HG03378 (cell line): ENCODE measurements around the gene RAB6B.

ENCODE experiments used
- ATAC-seq: cut with Tn5 transposase; IDR thresholded peaks from one replicate; pipeline ENCODE4 v1.9.1; 2021; ENCODE audit warnings: mild to moderate bottlenecking, moderate library complexity; ENCODE audit not compliant: unreplicated experiment

The RAB6B gene

DNA sequence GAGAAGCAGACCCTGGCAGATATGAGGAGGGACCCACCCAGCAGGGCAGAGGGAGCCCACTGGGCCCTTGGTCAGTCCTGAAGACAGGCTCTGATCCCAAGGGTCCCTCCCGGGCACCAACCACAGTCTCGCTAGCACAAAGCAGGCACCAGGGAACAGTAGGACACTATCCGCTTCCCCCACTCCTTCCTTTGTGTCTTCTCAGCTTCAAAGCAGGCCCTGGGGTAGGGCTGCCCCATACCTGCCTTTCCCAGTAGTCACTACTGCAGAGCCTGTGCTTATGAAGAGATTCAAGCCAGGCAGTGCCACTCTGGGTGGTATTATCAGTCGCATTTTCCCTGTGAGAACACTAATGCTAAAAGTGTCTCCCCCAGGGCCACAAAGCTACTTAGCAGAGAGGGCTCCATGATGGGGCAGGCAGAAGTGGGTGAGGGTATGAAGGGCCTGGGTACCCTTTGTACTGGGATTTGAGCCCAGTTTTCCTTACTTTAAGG, 57.3 kb downstream of the RAB6B start:
- no peak for ATAC-seq

DNA sequence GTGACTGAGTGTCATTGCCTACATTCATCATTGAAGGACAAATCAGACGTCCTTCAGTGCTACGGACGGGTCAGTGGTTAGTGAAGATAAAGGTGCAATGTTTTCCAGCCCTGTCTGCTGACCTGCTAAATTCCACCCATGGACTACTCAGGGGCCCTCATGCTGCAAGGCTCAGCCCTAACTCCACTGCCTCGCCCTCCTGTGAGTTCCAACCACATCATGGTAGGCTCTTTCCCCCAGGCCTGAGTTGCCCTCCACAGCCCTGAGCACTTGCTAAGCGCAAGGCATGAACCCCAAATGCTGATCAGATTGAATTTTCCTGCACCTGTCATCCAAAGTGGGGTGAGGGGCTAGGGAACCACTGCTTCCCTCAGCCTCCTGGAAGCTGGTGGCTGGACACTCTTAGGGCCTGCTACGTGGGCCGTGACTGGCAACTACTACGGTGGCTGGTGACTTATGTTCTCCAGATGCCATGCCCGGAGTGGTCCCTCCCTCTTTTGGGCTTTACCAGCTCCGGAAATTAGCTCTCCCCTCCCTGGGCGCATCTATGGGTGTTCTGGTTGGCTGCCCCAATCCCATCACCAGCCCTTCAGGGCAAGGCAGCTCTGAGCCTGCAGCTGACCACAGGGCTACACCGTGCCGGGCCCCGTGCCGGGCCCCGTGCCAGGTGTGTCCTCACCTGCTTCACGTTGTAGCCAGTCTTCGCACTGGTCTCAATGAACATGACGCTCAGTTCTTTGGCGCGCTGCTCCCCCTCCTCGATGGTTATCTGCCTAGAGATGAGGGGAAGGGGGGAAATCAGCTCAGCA, 58.0 kb downstream of the RAB6B start:
- ATAC-seq: no peak

DNA sequence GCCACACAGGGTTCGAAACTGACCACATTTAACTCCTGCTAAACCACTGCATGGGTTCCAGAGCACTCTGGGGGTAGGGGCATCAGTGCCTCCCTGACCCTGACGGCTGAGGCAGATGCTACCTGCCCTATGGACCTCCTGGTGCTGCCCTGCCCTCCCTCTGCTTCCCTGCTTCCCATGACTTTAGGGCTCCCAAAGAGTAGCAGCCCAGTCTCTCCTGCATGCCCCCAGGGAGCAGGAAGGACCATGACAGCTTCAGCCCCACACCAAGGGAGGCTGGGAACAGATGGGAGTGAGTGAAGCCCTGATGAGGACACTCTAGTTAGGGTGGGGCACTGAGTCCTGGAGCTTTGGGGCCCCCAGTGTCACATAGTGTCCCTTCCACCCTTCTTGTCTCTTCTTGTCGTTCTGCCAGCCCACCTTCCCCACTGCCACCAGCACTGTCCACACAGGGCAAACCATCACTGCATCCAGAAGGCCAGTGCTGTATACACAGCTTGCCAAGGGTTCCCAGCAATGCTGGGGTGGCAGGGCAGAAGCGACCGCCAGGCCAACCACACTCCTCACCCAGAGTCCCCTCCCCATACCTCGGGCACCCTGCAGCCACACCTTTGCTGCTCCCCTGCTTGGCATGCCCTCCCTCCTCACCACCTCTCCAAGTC, 59.1 kb downstream of the RAB6B start:
- no peak for ATAC-seq

DNA sequence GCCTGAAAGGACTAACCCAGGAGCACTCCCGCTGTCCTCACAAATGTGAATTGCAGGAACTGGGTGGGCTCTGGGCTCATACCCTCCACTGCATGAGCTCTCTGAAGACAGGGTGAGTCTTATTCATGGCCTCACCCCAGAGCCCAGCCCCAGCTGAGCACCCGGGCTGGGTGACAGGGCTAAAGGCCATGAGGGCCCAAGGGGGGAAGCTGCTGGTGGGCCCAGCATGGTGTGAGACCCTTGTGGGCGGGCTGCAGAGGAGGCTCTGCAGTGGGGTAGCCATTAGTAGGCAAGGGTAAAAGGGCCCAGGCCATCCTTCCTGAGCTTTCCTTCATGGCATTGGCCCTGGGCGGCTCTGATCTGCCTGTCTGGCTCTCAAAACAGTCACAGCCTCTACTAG, 59.7 kb downstream of the RAB6B start:
- ATAC-seq: no peak

DNA sequence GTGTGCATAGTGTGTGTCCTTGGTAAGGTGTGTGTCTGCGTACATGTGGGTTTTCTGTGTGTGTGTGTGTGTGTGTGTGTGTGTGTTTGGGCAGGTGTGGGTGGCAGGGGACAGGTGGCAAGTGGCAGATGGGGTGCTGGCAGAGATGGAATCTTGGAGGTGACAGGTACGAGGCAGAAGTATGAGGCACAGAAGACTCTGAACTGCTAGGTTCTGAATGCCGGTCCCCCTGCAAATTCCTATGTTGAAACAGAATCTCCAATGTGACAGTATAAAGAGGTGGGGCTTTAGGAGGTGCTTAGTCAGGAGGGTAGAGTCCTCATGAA, 60.3 kb downstream of the RAB6B start:
- no peak for ATAC-seq

DNA sequence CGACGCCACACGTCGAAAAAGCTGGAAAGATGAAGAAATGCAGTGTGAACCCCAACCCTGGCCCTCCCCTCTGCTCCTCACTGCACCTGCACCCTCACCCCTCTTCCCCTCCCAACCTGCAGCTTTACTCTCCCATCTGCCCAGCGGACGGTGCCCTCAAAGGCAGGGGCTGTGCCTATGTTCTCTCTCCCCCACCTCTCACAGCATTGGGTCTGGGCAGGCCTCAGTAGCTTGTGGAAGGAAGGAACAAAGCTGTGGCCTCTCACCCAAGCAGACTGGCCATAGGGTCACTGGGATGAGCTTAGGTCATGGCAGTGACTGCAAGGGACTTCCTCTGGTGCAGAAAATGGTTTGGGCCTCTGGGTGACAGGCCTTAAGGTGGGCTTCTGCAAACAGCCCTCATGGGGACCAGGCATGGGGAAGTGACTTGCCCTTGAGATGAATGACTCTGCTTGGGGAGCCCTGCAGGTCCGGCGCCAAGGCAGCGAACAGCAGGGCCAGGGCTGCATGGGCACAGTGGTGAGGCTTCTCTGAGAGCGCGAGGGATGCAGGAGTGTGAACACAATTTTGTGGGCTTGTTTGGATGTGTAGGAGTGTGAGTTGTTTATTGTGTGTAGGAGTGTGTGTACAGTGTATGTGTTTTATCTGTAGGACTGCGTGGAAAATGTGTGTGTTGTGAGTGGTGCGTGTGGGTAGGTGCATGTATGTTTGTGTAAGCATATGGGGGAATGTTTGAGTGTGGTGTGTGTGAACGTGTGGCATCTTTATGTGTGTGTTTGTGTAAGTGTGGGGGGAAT, 60.9 kb downstream of the RAB6B start:
- no peak for ATAC-seq

DNA sequence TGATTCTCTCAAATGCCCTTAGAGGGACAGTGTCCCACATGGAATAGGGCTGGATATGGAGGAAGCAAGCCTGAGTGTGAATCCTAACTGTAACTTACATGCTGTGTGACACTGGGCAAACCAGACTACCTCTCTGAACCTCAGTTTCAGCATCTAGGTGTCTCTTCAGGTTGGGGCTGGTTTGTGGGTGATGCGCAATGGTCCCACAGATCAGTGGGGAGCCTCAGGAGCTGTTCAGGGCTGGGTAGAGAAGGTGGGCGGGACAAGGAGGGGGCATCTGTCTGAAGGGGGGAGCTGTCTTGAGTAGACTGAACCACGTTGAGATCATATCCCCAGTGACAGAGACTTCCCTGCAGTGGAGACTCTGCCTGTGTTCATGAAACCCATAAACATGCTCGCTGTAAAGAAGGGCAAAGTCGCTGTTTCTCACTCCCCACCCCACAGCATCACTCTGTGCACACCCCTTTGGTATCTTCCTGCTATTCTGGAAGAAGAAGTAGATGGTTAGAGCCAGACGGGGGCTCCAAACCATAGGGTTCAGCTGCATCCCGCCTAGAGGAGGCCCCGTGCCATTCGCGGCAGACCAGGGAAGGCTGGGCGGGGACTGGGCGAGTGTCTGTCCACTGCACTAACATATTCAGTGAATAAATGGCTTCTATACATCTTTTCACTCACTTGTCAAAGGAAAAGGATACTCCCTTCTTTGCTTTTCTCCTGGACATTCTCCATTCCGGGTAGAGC, 61.6 kb downstream of the RAB6B start:
- ATAC-seq: no peak

DNA sequence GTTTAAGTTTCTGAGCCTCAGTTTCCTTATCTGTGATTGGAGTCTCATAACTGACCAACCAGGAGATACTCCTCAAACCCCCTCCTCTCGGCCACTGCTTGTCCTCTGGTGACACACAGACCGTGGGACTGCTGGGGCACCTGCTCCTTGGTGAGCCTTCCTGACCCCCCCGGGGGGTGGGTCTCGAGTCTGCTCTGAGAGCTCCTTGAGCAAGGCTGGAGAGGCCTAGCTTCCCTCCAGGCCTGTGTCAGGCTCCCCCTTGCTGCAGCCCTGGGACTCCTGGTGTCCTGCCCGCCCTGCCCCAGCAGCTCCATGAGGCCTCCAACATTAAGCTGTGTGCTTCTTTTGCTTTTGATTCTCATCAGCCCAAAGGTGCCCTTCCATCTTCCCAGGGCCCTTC, 62.4 kb downstream of the RAB6B start:
- no peak for ATAC-seq

DNA sequence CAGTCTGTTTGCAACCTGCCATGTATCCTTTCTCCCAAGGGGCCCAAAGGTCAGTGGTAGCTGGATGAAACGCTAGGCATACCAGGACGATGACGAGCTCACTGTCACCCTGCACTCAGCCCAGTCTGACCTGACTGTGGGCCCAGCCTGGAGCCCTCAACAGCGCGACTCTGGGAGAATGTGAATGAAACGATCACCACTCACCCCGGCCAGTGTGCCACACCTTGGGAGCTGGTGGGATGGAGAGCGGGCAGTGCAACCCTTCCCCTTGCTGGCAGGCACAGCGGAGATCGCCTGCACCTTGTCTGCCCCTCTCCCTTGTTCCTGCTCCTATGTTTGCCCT, 62.9 kb downstream of the RAB6B start:
- ATAC-seq: no peak

DNA sequence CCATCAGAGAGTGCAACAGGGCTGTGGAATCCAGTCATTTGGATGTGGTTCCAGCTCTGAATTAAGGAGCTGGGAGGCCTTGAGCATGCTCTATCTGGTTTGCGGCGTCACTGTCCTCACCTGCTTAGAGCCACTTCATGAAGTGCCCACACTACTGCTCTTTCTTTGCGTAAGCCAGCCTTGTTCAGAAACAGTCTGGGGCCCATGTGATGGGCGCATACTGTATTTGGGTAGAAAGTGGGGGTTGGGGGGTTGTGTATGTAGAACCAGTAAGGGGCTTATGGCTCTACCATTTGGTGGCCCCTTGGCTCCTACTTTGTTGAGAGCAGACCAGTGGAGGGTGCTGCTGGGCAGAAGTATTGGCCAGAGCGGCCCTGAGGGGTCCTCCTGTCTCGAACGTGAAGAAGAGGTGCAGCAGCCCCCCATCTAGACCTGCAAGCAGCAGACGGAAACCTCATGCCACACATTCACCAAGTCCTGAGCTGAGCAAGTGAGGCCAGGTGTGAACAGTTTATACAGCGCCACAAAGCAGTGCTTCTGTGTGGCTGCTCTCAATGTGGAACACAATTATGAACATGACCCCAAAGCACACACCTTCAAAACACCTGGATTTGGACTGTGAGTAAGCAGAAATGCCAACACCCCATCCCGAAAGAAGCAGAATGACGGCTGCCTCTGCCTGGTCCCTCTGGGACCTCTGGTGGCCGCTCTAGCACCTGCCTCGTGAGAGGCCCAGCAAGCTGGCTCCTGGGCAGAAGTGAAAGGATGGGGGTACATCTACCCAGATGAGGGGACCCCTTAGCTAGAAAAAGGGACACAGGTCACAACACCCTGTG, 63.5 kb downstream of the RAB6B start:
- no peak for ATAC-seq

DNA sequence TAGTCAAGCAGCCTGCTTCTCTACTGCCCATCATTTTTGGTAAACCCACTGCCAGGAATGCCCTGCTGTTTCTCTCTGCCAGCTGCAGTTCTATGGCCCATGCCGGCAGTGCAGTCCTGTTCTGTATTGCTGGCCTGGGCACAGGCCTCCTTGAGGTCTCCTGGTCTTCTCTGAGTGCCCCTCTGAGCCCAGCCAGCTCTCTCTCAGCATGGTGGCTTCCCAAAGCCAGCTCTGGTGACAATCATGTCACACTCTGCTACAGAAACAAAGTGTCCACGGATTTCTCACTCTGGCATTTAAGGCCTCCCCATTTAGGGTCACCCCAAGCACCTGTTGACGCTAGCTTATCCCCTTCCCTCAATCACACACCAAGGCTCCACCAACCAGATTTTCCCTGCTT, 65.6 kb downstream of the RAB6B start:
- ATAC-seq: no peak

DNA sequence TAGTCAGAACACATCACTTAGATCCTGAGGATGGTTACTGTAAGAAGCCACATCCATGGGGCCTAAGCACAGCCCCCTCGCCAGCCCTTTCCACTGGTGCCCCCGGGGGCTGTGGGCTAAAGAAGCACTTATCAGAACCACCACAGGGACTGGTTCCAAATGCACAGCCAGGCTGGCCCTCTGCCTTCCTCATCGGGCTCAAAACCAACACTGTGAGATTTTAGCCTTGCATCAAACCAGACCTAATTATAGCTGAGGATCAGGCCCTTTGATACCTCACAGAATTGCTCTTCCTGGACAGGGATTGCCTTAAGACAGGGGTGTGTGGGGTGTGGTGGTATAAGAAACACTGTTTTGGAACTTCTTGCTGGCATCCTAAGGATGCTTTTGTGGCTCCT, 66.4 kb downstream of the RAB6B start:
- no peak for ATAC-seq

DNA sequence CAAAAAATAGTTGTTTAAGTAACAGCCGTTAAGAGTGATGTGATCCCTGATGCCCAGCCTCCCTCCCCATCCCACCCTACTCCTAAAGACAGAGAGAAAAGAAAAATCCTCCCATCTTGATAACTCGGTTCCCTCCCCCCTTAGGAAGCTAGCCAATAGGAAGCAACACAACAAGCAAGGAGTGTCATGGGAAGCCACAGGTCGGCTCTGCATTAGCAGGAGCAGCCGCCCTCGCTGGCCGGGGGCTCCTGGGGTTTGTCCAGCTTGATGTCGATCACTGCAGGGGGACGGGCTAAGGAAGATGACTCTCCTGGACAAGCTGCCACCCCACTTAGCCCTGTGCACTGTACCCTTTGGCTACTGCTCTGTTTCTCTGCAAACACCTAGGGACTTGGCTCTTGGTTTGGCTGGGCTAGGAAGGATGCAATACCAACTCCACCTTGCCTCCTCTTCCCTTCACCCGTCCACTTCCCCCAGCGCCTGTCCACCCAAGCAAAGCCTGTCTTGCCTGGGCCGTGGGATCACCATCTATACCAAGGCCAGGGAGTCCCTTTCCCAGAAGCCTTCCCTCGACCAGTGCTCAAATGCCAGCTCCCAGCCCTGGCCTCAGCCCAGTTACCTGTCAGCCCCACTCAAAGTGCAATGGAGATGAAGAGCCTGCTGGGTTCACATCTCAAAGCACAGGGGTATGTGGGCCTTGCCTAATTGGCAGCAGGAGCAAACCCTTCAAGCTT, 66.9 kb downstream of the RAB6B start:
- ATAC-seq: no peak

DNA sequence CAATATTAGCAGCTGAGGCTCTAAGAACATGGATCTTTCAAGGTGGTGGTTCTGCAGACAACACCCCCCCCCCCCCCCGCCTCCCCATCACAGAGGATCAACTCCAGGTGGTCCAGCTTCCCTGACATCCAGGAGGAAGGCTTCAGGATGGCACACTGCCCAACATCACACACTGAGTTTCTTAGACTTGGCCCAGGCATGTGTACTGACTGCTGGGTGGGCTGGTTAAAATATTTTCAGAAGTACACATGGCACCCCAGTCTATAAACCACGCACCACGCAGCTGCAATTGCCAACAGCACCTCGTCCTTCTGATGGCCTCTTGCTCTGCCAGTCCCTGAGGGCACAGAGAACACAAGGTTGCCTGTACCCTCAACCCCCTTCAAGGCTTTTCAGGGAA, 68.0 kb downstream of the RAB6B start:
- ATAC-seq: no peak

DNA sequence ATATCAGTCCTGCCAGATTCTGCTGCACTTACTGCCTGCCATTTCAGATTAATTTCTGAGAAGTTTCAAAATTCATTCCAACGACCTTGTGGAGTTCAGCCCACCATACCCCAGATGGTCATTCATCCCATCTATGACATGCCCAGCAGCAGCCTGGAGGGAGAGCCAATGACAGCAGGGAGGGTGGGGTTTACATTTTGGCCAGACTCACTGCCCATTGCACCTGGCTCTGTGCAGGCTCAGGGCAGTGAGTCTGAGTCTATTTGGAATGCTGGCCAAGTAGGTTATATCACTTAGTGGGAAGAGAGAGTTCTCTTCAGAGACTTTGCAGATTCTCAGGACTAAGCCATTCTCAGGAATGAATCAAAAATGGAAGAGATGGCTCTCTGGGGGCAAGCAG, 68.5 kb downstream of the RAB6B start:
- ATAC-seq: no peak

DNA sequence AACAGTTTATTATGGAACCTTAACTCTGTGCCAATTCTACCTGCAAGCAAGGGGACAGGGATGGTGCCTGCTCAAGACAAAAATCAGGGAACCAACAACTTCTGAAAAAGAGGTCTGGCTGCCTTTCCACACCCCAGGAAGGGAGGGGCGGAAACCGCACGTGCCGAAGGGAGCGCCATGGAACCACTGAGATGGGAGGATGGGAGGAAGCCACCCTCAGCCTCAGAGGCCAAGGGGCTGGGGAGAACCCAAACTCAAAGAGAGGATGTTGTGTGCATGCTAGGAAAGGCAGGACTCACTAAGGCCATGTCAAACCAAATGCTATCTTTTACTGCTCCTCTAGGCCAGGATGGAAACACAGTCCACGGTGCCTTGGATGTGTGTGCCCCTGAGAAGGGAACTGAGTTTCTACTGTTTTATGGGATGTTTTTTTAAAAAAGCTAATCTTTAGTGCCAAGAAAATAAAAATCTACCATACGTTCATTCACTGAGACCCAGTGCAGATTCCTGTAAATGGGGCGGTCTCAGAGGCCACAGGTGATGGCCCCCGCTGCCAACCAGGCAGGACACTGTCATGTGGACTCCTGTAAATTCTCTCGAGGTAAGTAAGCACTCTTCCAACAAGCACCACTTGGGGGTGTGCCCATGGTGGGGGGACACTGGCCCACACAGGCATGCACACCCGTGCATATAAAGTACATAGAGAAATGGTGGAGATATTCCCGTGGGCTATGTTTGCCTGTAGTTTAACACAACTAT, 69.5 kb downstream of the RAB6B start:
- no peak for ATAC-seq

DNA sequence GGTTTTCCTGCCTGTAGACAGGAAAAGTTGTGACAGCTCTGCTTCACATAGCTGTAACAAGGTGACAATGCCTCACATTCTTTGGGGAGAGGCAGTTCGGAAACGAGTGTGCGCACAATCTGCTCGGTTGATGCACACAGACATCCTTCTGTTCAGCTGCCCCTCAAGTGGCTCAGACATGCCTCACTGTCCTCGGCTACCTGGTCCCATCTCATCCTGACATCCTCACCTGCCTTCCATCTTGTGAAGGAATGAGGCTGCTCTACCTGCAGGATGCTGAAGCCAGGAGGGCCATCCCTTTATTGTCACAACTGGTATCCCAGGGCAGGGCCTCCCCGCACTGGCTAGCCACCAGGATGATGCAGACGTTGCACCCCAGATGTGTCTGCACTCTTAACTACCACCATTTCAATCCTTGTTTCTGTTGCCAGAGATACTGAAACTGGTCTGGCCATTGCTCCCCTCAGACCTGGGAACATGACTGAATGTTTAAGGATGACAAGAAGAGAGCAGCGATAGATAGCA, 70.7 kb downstream of the RAB6B start:
- no peak for ATAC-seq

DNA sequence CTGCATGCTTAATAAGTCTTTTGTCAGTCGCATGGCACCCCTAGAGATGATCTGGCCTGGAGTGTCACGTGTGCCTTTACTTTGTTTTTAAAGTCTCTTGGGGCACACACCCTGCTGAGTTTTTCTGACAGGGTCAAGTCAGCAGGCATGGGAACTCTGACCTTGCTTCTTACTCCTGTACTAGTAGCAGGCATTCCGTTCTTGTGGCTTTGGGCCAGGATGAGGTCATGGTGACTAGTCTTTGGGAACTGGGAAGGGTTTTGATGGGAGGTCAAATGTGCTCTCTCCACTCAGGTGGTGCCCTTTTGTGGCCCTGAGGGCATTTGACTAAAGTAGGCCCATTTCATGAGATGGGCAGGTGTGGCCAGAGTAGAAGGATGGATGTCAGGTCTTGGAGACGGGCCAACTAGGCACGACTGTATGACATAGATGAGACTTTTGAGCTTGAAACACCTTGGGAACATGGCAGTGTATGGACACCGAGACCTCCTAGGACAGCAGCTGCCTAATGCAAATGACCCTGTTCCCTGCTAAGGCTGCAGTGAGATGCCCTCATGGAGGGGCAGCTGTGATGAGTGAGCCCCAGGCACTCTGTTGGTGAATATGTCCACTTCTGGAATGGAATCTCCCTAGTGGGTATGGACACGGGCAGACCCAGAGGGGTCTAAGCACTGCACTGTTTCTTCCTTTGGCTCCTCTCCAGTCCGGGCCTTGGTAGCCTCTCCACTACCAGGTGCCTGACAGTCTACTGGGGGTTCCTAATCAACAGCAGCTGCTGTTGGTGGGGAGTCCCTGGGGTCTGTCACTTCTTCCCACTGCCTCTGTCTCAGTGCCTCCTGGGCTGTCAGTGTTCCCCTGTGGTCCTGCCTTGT, 73.7 kb downstream of the RAB6B start:
- ATAC-seq: no peak
